HG03095 (cell line): ENCODE data around the gene ELAC2.
A peak's percentile ranks its signal among the peaks of the same experiment; 100 is the strongest.

Source experiments
- ATAC-seq: cut with Tn5 transposase; IDR thresholded peaks from one replicate; pipeline ENCODE4 v1.9.1; 2021; ENCODE audit warnings: moderate library complexity; ENCODE audit not compliant: unreplicated experiment

The ELAC2 gene

GRCh38 chr17:13016881-13017654 lies 759 bp downstream of the ELAC2 start:
- peak; percentile 15 for ATAC-seq

- no peak for ATAC-seq
Observed at GRCh38 chr17:13014801-13015200, 3.0 kb downstream of the ELAC2 start.

- ATAC-seq, result no peak
Observed at GRCh38 chr17:13010959-13011358, 6.9 kb downstream of the ELAC2 start.

GRCh38 chr17:13008461-13008860 lies 9.4 kb downstream of the ELAC2 start:
- no peak for ATAC-seq

- ATAC-seq, result no peak
Observed at GRCh38 chr17:13005530-13005929, 12.3 kb downstream of the ELAC2 start.

- ATAC-seq, result no peak
Observed at GRCh38 chr17:13004336-13004735, 13.5 kb downstream of the ELAC2 start.

- ATAC-seq, result no peak
Observed at GRCh38 chr17:13003927-13004326, 13.9 kb downstream of the ELAC2 start.

GRCh38 chr17:13003454-13003851 lies 14.4 kb downstream of the ELAC2 start:
- no peak for ATAC-seq

GRCh38 chr17:13002761-13003453 lies 14.9 kb downstream of the ELAC2 start:
- ATAC-seq, result no peak

GRCh38 chr17:13001991-13002615 lies 15.7 kb downstream of the ELAC2 start:
- ATAC-seq, result no peak

GRCh38 chr17:13000561-13000960 lies 17.3 kb downstream of the ELAC2 start:
- no peak for ATAC-seq

- ATAC-seq, result no peak
Observed at GRCh38 chr17:12998874-12999273, 19.0 kb downstream of the ELAC2 start.

GRCh38 chr17:12998461-12998860 lies 19.4 kb downstream of the ELAC2 start:
- no peak for ATAC-seq

- no peak for ATAC-seq
Observed at GRCh38 chr17:12996941-12997340, 20.9 kb downstream of the ELAC2 start.

GRCh38 chr17:12996357-12996756 lies 21.5 kb downstream of the ELAC2 start:
- no peak for ATAC-seq

GRCh38 chr17:12995896-12996295 lies 21.9 kb downstream of the ELAC2 start:
- no peak for ATAC-seq

- no peak for ATAC-seq
Observed at GRCh38 chr17:12995106-12995895, 22.5 kb downstream of the ELAC2 start.

GRCh38 chr17:12994341-12995074 lies 23.3 kb downstream of the ELAC2 start:
- no peak for ATAC-seq

- no peak for ATAC-seq
Observed at GRCh38 chr17:12993631-12994030, 24.2 kb downstream of the ELAC2 start.

GRCh38 chr17:12992676-12993075 lies 25.2 kb downstream of the ELAC2 start:
- no peak for ATAC-seq

- no peak for ATAC-seq
Observed at GRCh38 chr17:12990926-12991325, 26.9 kb downstream of the ELAC2 start.
